Stimulated activated CD4-positive, alpha-beta T cell treated with anti-CD3 and anti-CD28 coated beads, Interleukin-2, amount 100 ng/mL, for 24 hours (primary cell): ENCODE data around the gene KANK3.
"Not testable (repeated sequence)": the region's sequence is repeated elsewhere in the genome, so short reads cannot be mapped to it uniquely, and the experiment has no call there.

Experiments
- DNase-seq, 2 donors: peaks; one replicate each; pipeline ENCODE4 v3.0.0-alpha.2; 2020

Gene KANK3

GRCh38 chr19:8370176-8371010 lies 27.3 kb upstream of the KANK3 start:
- DNase-seq: no peak

GRCh38 chr19:8367327-8368001 lies 24.4 kb upstream of the KANK3 start:
- DNase-seq: no peak

- no peak for DNase-seq
Measured at GRCh38 chr19:8366961-8367326, 23.9 kb upstream of the KANK3 start.

- no peak for DNase-seq
Measured at GRCh38 chr19:8366121-8366581, 23.1 kb upstream of the KANK3 start.

GRCh38 chr19:8363803-8364771 lies 21.0 kb upstream of the KANK3 start, which contains the start of gene ANGPTL4:
ANGPTL4 (plus strand) TSS chr19:8364155; CDS start chr19:8364322, 167 bp downstream.
- peak; percentile 54 to 70 for DNase-seq

GRCh38 chr19:8361921-8362793 lies 19.1 kb upstream of the KANK3 start:
- DNase-seq: peak in 1 of 2 donors; percentile 31

GRCh38 chr19:8360196-8360595 lies 17.1 kb upstream of the KANK3 start:
- no peak for DNase-seq

- DNase-seq: no peak
Measured at GRCh38 chr19:8358948-8359347, 15.9 kb upstream of the KANK3 start.

GRCh38 chr19:8357007-8357521 lies 14.0 kb upstream of the KANK3 start:
- no peak for DNase-seq

- no peak for DNase-seq
Measured at GRCh38 chr19:8355631-8356402, 12.8 kb upstream of the KANK3 start.

GRCh38 chr19:8352845-8353244 lies 9.8 kb upstream of the KANK3 start:
- not testable (repeated sequence) for DNase-seq

- DNase-seq: no peak
Measured at GRCh38 chr19:8352134-8352827, 9.2 kb upstream of the KANK3 start.

GRCh38 chr19:8349629-8350372 lies 6.7 kb upstream of the KANK3 start:
- DNase-seq: not testable (repeated sequence)

GRCh38 chr19:8343483-8343844 lies 402 bp upstream of the KANK3 start:
- DNase-seq: no peak

- DNase-seq: no peak
Measured at GRCh38 chr19:8342316-8342683, 762 bp downstream of the KANK3 start.

- DNase-seq: not testable (repeated sequence)
Measured at GRCh38 chr19:8341504-8341903, 1.6 kb downstream of the KANK3 start.

- DNase-seq: no peak
Measured at GRCh38 chr19:8340341-8341096, 2.5 kb downstream of the KANK3 start.

- no peak for DNase-seq
Measured at GRCh38 chr19:8338835-8339234, 4.2 kb downstream of the KANK3 start.

GRCh38 chr19:8337728-8338127 lies 5.3 kb downstream of the KANK3 start:
- no peak for DNase-seq
